ENCODE results near the gene C3orf20.

C3orf20 gene

GRCh38 chr3:14775011-14775410 lies 100.1 kb downstream of the C3orf20 start:
- no peak overlapping the region for H2BK15ac ChIP-seq (ENCODE audit: low read length)
- no peaks in the 10 kb centered on the region for H3K79me1 ChIP-seq (ENCODE audit: low read depth, low read length)
- H3K36me3 ChIP-seq (replicated peaks in 1 of 2; ENCODE audit: control insufficient read depth in 2 of 2, insufficient read depth in 2 of 2, low read length in 2 of 2) = no peaks in the 10 kb centered on the region
- H2BK5ac ChIP-seq (ENCODE audit: low read length) = no peak overlapping the region
- no peak overlapping the region for H4K91ac ChIP-seq (ENCODE audit: low read depth, low read length, poor library complexity)
- peaks cover 0 to 2% (median 0%) of the 10 kb centered on the region in 3 experiments for H3K27me3 ChIP-seq (ENCODE audit: control insufficient read depth in 3 of 3, insufficient read depth in 3 of 3, low read depth in 1 of 3, low read length in 3 of 3)
- no peaks in the 10 kb centered on the region for H3K9me3 ChIP-seq (replicated peaks in 1 of 2; ENCODE audit: control insufficient read depth in 2 of 2, insufficient read depth in 1 of 2, low read depth in 1 of 2, low read length in 2 of 2)
- H3K9ac ChIP-seq (ENCODE audit: low read depth, low read length, poor library complexity) = no peak overlapping the region
- H4K8ac ChIP-seq (ENCODE audit: low read depth, low read length) = no peak overlapping the region
- no peak overlapping the region for H3K14ac ChIP-seq (ENCODE audit: low read length)
- no peak overlapping the region for H2AFZ ChIP-seq (ENCODE audit: low read length)
- no peak overlapping the region for H3K18ac ChIP-seq (ENCODE audit: low read length)
- no CpG with 5 or more reads among the region's 7 CpGs for WGBS, 2 donors (ENCODE audit: extremely low coverage in 2 of 2, insufficient read length in 2 of 2, insufficient replicate concordance in 1 of 2)
- DNase-seq (ENCODE audit: low spot score) = no peak
- no peak overlapping the region for H3K4me2 ChIP-seq (ENCODE audit: insufficient read depth, low read length, poor library complexity, severe bottlenecking)
- no peak overlapping the region for H3K27ac ChIP-seq (replicated peaks; ENCODE audit: low read length)
- H3K4me3 ChIP-seq (ENCODE audit: low read length in 2 of 2) = no peak overlapping the region
- no peak overlapping the region for H3K23ac ChIP-seq (ENCODE audit: low read depth, low read length, poor library complexity)
- no peak overlapping the region for H2BK12ac ChIP-seq (ENCODE audit: low read length)
- H2AK5ac ChIP-seq (ENCODE audit: low read depth, low read length) = no peak overlapping the region
- no peak overlapping the region for H3K4ac ChIP-seq (ENCODE audit: low read length)
- peaks cover 0 to 2% of the 10 kb centered on the region in 2 donors for H3K4me1 ChIP-seq (ENCODE audit: control insufficient read depth in 2 of 2, insufficient read depth in 1 of 2, low read depth in 1 of 2, low read length in 2 of 2)
- no peak overlapping the region for H2BK120ac ChIP-seq (ENCODE audit: low read depth, low read length)

- Histone ChIP-seq H2BK12ac (ENCODE audit: low read length) (no peak overlapping the region), H4K91ac (ENCODE audit: low read depth, low read length, poor library complexity) (no peak overlapping the region), H3K23ac (ENCODE audit: low read depth, low read length, poor library complexity) (no peak overlapping the region), H3K9me3 (replicated peaks in 1 of 2; ENCODE audit: control insufficient read depth in 2 of 2, insufficient read depth in 1 of 2, low read depth in 1 of 2, low read length in 2 of 2) (no peaks in the 10 kb centered on the region), H4K8ac (ENCODE audit: low read depth, low read length) (no peak overlapping the region), H2AK5ac (ENCODE audit: low read depth, low read length) (no peak overlapping the region), H3K4me3 (ENCODE audit: low read length in 2 of 2) (no peak overlapping the region), H3K9ac (ENCODE audit: low read depth, low read length, poor library complexity) (peak overlapping the region; percentile 44), H3K36me3 (replicated peaks in 1 of 2; ENCODE audit: control insufficient read depth in 2 of 2, insufficient read depth in 2 of 2, low read length in 2 of 2) (no peaks in the 10 kb centered on the region), H3K27ac (replicated peaks; ENCODE audit: low read length) (no peak overlapping the region), H3K4me2 (ENCODE audit: insufficient read depth, low read length, poor library complexity, severe bottlenecking) (no peak overlapping the region), H3K4me1 (ENCODE audit: control insufficient read depth in 2 of 2, insufficient read depth in 1 of 2, low read depth in 1 of 2, low read length in 2 of 2) (peaks cover 0 to 2% of the 10 kb centered on the region in 2 donors), H3K18ac (ENCODE audit: low read length) (no peak overlapping the region), H2AFZ (ENCODE audit: low read length) (no peak overlapping the region), H3K79me1 (ENCODE audit: low read depth, low read length) (no peaks in the 10 kb centered on the region), H2BK15ac (ENCODE audit: low read length) (no peak overlapping the region), H2BK5ac (ENCODE audit: low read length) (no peak overlapping the region), H3K4ac (ENCODE audit: low read length) (no peak overlapping the region), H3K14ac (ENCODE audit: low read length) (no peak overlapping the region), H3K27me3 (ENCODE audit: control insufficient read depth in 3 of 3, insufficient read depth in 3 of 3, low read depth in 1 of 3, low read length in 3 of 3) (peaks cover 0 to 2% (median 0%) of the 10 kb centered on the region in 3 experiments), H2BK120ac (ENCODE audit: low read depth, low read length) (no peak overlapping the region)
- no CpG with 5 or more reads among the region's 4 CpGs for WGBS, 2 donors (ENCODE audit: extremely low coverage in 2 of 2, insufficient read length in 2 of 2, insufficient replicate concordance in 1 of 2)
- DNase-seq (ENCODE audit: low spot score) = no peak
These were observed 100.6 kb downstream of the C3orf20 start for GRCh38 chr3:14775563-14775962.

- no peak overlapping the region for H3K14ac ChIP-seq (ENCODE audit: low read length)
- H3K9ac ChIP-seq (ENCODE audit: low read depth, low read length, poor library complexity) = no peak overlapping the region
- WGBS, 2 donors (ENCODE audit: extremely low coverage in 2 of 2, insufficient read length in 2 of 2, insufficient replicate concordance in 1 of 2) = no CpG with 5 or more reads among the region's 2 CpGs
- no peak overlapping the region for H2AFZ ChIP-seq (ENCODE audit: low read length)
- H2BK5ac ChIP-seq (ENCODE audit: low read length) = no peak overlapping the region
- H2BK12ac ChIP-seq (ENCODE audit: low read length) = no peak overlapping the region
- H3K23ac ChIP-seq (ENCODE audit: low read depth, low read length, poor library complexity) = no peak overlapping the region
- H3K4me1 ChIP-seq (ENCODE audit: control insufficient read depth in 2 of 2, insufficient read depth in 1 of 2, low read depth in 1 of 2, low read length in 2 of 2) = no peaks in the 10 kb centered on the region
- H2AK5ac ChIP-seq (ENCODE audit: low read depth, low read length) = no peak overlapping the region
- H3K27me3 ChIP-seq (ENCODE audit: control insufficient read depth in 3 of 3, insufficient read depth in 3 of 3, low read depth in 1 of 3, low read length in 3 of 3) = peaks cover 0 to 7% (median 0%) of the 10 kb centered on the region in 3 experiments
- no peak overlapping the region for H2BK120ac ChIP-seq (ENCODE audit: low read depth, low read length)
- no peak overlapping the region for H3K4me3 ChIP-seq (ENCODE audit: low read length in 2 of 2)
- H3K36me3 ChIP-seq (replicated peaks in 1 of 2; ENCODE audit: control insufficient read depth in 2 of 2, insufficient read depth in 2 of 2, low read length in 2 of 2) = no peaks in the 10 kb centered on the region
- H4K8ac ChIP-seq (ENCODE audit: low read depth, low read length) = no peak overlapping the region
- DNase-seq (ENCODE audit: low spot score) = no peak
- H3K4me2 ChIP-seq (ENCODE audit: insufficient read depth, low read length, poor library complexity, severe bottlenecking) = no peak overlapping the region
- no peak overlapping the region for H2BK15ac ChIP-seq (ENCODE audit: low read length)
- H3K9me3 ChIP-seq (replicated peaks in 1 of 2; ENCODE audit: control insufficient read depth in 2 of 2, insufficient read depth in 1 of 2, low read depth in 1 of 2, low read length in 2 of 2) = no peaks in the 10 kb centered on the region
- H3K27ac ChIP-seq (replicated peaks; ENCODE audit: low read length) = no peak overlapping the region
- H3K18ac ChIP-seq (ENCODE audit: low read length) = no peak overlapping the region
- no peak overlapping the region for H4K91ac ChIP-seq (ENCODE audit: low read depth, low read length, poor library complexity)
- H3K4ac ChIP-seq (ENCODE audit: low read length) = no peak overlapping the region
- H3K79me1 ChIP-seq (ENCODE audit: low read depth, low read length) = no peaks in the 10 kb centered on the region
These were observed 104.2 kb downstream of the C3orf20 start for GRCh38 chr3:14779069-14779685.

GRCh38 chr3:14780927-14781507 lies 106.1 kb downstream of the C3orf20 start:
- no peaks in the 10 kb centered on the region for H3K4me1 ChIP-seq (ENCODE audit: control insufficient read depth in 2 of 2, insufficient read depth in 1 of 2, low read depth in 1 of 2, low read length in 2 of 2)
- H2BK120ac ChIP-seq (ENCODE audit: low read depth, low read length) = no peak overlapping the region
- H3K36me3 ChIP-seq (replicated peaks in 1 of 2; ENCODE audit: control insufficient read depth in 2 of 2, insufficient read depth in 2 of 2, low read length in 2 of 2) = no peaks in the 10 kb centered on the region
- H3K27me3 ChIP-seq (ENCODE audit: control insufficient read depth in 3 of 3, insufficient read depth in 3 of 3, low read depth in 1 of 3, low read length in 3 of 3) = peaks cover 0 to 7% (median 0%) of the 10 kb centered on the region in 3 experiments
- no peak overlapping the region for H2AK5ac ChIP-seq (ENCODE audit: low read depth, low read length)
- no peak overlapping the region for H3K4me2 ChIP-seq (ENCODE audit: insufficient read depth, low read length, poor library complexity, severe bottlenecking)
- no peak overlapping the region for H3K14ac ChIP-seq (ENCODE audit: low read length)
- no peak overlapping the region for H3K18ac ChIP-seq (ENCODE audit: low read length)
- no peak overlapping the region for H3K4ac ChIP-seq (ENCODE audit: low read length)
- H4K8ac ChIP-seq (ENCODE audit: low read depth, low read length) = no peak overlapping the region
- H2BK15ac ChIP-seq (ENCODE audit: low read length) = no peak overlapping the region
- H3K23ac ChIP-seq (ENCODE audit: low read depth, low read length, poor library complexity) = no peak overlapping the region
- H3K9ac ChIP-seq (ENCODE audit: low read depth, low read length, poor library complexity) = no peak overlapping the region
- H2AFZ ChIP-seq (ENCODE audit: low read length) = no peak overlapping the region
- WGBS, 2 donors (ENCODE audit: extremely low coverage in 2 of 2, insufficient read length in 2 of 2, insufficient replicate concordance in 1 of 2) = no CpG with 5 or more reads among the region's 12 CpGs
- H2BK12ac ChIP-seq (ENCODE audit: low read length) = no peak overlapping the region
- H3K79me1 ChIP-seq (ENCODE audit: low read depth, low read length) = no peaks in the 10 kb centered on the region
- no peak overlapping the region for H4K91ac ChIP-seq (ENCODE audit: low read depth, low read length, poor library complexity)
- peak; percentile 24 for DNase-seq (ENCODE audit: low spot score)
- H3K27ac ChIP-seq (replicated peaks; ENCODE audit: low read length) = no peak overlapping the region
- H2BK5ac ChIP-seq (ENCODE audit: low read length) = no peak overlapping the region
- H3K9me3 ChIP-seq (replicated peaks in 1 of 2; ENCODE audit: control insufficient read depth in 2 of 2, insufficient read depth in 1 of 2, low read depth in 1 of 2, low read length in 2 of 2) = no peaks in the 10 kb centered on the region
- H3K4me3 ChIP-seq (ENCODE audit: low read length in 2 of 2) = no peak overlapping the region
